GM23338 (cell line): ENCODE data around the gene RIOK3.

ENCODE experiments used
- EZH2phosphoT487 ChIP-seq: fragments of 200-600 bp; sonication (generic); IDR thresholded peaks from one replicate; pipeline ENCODE4 v1.8.1; 2018; ENCODE audit warnings: antibody characterized with exemption; ENCODE audit not compliant: unreplicated experiment
- JUNB ChIP-seq: IDR thresholded peaks from one replicate; pipeline ENCODE4 v1.6.1; 2016; ENCODE audit warnings: antibody characterized with exemption; ENCODE audit not compliant: unreplicated experiment
- POLR2AphosphoS5 ChIP-seq: IDR thresholded peaks from 2 replicates; pipeline ENCODE4 v1.6.1; 2016; ENCODE audit warnings: antibody characterized with exemption, low read depth
- ZNF462 ChIP-seq: fragments of 250-450 bp; sonication (Bioruptor Pico); IDR thresholded peaks from 2 replicates; pipeline ENCODE4 v1.5.0; 2020; ENCODE audit warnings: mild to moderate bottlenecking, moderate library complexity

GRCh38 chr18:23487738-23488570, 34.9 kb downstream of the RIOK3 start:
- TF ChIP-seq EZH2phosphoT487 (no peak), JUNB (no peak), ZNF462 (CRISPR knock-in tag) (no peak), POLR2AphosphoS5 (no peak)
